ENCODE measurements around the gene JPH2. TPM values are rescaled to one million over a fixed set of nuclear protein-coding genes. Genes with fewer than 3 reads are reported as not detected.

Gene JPH2
- total and polyA plus RNA-seq, 2 experiments from 2014 or later = 0.16 to 1.1 TPM

GRCh38 chr20:44138867-44139266, 48.1 kb downstream of the JPH2 start:
- Histone ChIP-seq H3K9me2 (ENCODE audit: insufficient read depth) (no peaks in the 10 kb centered on the region), H3K79me2 (replicated peaks; ENCODE audit: insufficient read depth) (no peaks in the 10 kb centered on the region), H3K36me3 (ENCODE audit: insufficient read depth) (no peaks in the 10 kb centered on the region), H3K4me2 (no peak overlapping the region), H3K4me3 (no peak overlapping the region), H2AFZ (no peak overlapping the region), H3K27ac (ENCODE audit: low read depth) (no peak overlapping the region), H3K27me3 (ENCODE audit: insufficient read depth) (no peaks in the 10 kb centered on the region), H4K20me1 (replicated peaks; ENCODE audit: insufficient read depth) (no peaks in the 10 kb centered on the region), H3F3A (replicated peaks; ENCODE audit: low read depth) (no peaks in the 10 kb centered on the region), H3K4me1 (ENCODE audit: insufficient read depth) (peaks cover 4% of the 10 kb centered on the region; the same call in 1 of the 2 replicates)
- peaks cover 8% of the 10 kb centered on the region; the same call in 2 of the 3 replicates for H3K4me1 Mint-ChIP-seq
- H3K4me3 Mint-ChIP-seq = no peak overlapping the region
- H3K27me3 Mint-ChIP-seq (ENCODE audit: insufficient read depth, low read depth, poor library complexity) = peaks cover 10% of the 10 kb centered on the region
- ATAC-seq = no peak
- no peaks in the 10 kb centered on the region for H3K9me3 Mint-ChIP-seq
- H3K27ac Mint-ChIP-seq = no peak overlapping the region
- no peak for DNase-seq (ENCODE audit: low spot score)
- H3K36me3 Mint-ChIP-seq (ENCODE audit: low read depth) = no peaks in the 10 kb centered on the region
- TF ChIP-seq ZNF331 (CRISPR knock-in tag; IDR thresholded peaks at IDR 0.05; ENCODE audit: low read depth) (no peak), CREB1 (CRISPR knock-in tag; IDR thresholded peaks at IDR 0.05; ENCODE audit: low read depth) (no peak), EZH2 (IDR thresholded peaks at IDR 0.05; ENCODE audit: low read depth, unreplicated experiment) (no peak), EZH2phosphoT487 (IDR thresholded peaks at IDR 0.05; ENCODE audit: unreplicated experiment) (no peak), POLR2AphosphoS5 (IDR thresholded peaks at IDR 0.05; ENCODE audit: low read depth) (no peak), STAT1 (IDR thresholded peaks at IDR 0.05; ENCODE audit: unreplicated experiment) (no peak), REST (IDR thresholded peaks at IDR 0.05; ENCODE audit: unreplicated experiment) (no peak), CTCF (conservative IDR thresholded peaks at IDR 0.05; ENCODE audit: low read depth in 2 of 2) (no peak), NANOG (IDR thresholded peaks at IDR 0.05; ENCODE audit: borderline replicate concordance) (no peak), ZNF462 (CRISPR knock-in tag; IDR thresholded peaks at IDR 0.05) (no peak), ETS1 (IDR thresholded peaks at IDR 0.05) (no peak), JUNB (IDR thresholded peaks at IDR 0.05; ENCODE audit: unreplicated experiment) (no peak), ZNF114 (CRISPR knock-in tag; IDR thresholded peaks at IDR 0.05) (no peak)

Data from GM23338 (cell line).